Measurements from ENCODE around the gene CEMIP2. TPM values are rescaled to one million over a fixed set of nuclear protein-coding genes. Genes with fewer than 3 reads are reported as not detected.
"Not testable (repeated sequence)": the region's sequence is repeated elsewhere in the genome, so short reads cannot be mapped to it uniquely, and the experiment has no call there.

The CEMIP2 gene
- total RNA-seq, 1 donor from 2014 or later: 111 TPM

DNA sequence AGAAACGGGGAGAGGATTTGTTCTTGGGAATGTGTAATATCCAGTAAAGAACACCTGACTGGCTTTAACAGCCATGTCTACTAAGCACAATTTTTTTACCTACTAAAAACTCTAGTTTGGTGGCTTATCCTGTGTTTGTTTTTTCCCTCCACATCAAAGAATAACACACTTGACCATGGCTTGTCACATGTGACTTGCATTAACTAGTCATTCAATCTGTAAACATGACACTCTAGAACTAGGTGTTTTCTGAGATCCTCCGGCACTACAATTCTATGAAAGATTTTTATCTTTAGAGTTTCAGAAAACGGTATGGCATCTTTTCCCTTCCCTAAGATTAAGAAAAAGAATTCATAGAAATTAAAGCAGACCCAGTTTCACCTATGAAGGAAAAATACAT is 103.7 kb downstream of the CEMIP2 start:
- intact Hi-C loops (cut with DNase I): no loop called here
- ATAC-seq (no peak), DNase-seq (ENCODE audit: low spot score) (no peak)

DNA sequence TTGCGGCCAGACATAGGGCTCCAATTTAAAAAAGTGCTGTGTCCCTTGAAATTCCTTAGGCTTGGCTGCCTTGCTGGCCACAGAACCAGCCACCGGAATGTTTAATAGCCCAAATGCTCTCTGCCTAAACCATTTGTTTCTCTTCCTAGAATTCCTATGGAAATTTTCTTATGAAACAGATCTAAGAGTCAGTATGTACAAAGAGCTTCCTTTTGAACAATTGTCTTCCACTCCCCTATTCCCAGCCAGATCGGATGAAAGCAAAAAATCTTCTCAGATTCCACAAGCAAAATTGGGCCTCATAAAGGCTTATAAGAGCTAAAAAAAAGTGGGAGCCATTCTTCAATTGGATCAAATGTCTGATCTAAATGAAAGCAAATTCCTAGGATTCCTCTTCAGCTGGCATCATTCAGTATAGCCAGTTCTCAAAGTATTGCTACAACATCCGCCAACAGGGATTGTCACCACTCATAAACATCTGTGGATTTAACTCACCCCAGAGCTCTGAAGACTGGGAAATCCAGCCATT is 104.3 kb downstream of the CEMIP2 start:
- no peak for ATAC-seq
- no peak for DNase-seq (ENCODE audit: low spot score)
- intact Hi-C loops (cut with DNase I): no loop called here

DNA sequence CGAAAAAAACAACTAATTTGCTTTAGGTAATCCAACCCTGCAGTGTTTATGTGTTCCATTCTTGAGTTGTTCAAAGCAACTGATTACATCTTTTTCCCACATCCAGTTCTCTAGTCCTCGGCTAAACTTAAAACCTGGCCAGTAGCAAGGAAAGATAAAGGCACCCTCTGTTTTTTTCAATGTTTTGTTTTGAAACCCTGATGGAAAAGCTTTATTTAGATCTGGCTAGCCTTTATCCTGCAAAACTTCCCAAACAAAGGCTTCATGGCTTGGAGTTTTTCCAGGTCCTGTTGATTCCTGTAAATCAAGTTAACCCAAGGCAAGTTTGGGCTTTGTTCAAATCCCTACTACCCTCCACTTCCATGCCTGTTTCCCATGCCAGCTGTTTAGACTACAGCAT is 105.1 kb downstream of the CEMIP2 start:
- ATAC-seq: no peak
- DNase-seq (ENCODE audit: low spot score): no peak
- intact Hi-C loops (cut with DNase I): no loop called here

DNA sequence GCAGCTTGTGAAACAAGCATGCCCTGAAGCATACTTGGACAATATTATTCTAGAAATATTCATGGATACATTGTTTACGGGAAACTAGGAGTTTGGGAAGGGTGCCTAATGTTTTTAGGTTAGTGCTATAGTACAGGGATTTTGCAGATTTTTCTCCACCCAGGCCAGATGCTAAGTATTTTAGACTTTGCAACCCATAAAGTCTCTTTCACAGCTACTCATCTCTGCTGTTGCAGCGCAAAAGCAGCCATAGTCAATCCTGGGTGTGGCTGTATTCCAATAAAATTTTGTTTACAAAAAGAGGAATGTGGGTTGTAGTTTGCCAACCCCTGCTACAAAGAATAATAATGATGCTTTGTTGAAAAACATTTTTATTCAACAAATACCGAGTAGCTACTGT is 106.2 kb downstream of the CEMIP2 start:
- intact Hi-C loops (cut with DNase I): loop anchor here (1.0 kb wide), 1 partner anchor 31 kb away; no protein-coding TSS in a partner anchor
- DNase-seq (ENCODE audit: low spot score): no peak
- ATAC-seq: no peak

DNA sequence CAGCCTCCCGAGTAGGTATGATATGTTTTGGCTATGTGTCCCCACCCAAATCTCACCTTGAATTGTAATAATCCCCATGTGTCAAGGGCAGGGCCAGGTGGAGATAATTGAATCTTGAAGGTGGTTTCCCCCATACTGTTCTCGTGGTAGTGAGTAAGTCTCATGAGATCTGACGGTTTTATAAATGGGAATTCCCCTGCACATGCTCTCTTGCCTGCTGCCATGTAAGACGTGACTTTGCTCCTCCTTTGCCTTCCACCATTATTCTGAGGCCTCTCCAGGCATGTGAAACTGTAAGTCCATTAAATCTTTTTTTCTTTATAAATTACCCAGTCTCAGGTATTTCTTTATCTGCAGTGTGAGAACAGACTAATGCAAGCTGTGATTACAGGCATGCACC is 111.0 kb downstream of the CEMIP2 start:
- DNase-seq (ENCODE audit: low spot score); ATAC-seq; intact Hi-C loops (cut with DNase I): not testable (repeated sequence)

DNA sequence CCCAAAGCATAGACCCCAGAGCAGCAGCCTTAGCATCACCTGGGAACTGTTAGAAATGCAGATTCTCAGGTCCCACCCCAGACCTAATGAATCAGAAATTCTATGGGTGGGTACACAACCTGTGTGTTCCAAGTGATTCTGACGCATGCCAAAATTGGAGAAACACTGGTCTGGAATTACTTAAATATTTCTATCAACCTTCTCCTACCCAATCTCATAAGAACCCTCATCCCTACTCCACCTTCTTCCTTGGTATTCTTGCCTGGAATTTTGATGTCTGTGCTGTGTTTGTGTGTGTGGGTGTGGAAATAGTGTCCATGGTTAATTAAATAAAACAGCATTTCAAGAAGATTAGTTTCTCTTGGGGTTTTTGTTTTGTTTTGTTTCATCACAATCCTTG is 111.8 kb downstream of the CEMIP2 start:
- intact Hi-C loops (cut with DNase I): no loop called here
- ATAC-seq: no peak

DNA sequence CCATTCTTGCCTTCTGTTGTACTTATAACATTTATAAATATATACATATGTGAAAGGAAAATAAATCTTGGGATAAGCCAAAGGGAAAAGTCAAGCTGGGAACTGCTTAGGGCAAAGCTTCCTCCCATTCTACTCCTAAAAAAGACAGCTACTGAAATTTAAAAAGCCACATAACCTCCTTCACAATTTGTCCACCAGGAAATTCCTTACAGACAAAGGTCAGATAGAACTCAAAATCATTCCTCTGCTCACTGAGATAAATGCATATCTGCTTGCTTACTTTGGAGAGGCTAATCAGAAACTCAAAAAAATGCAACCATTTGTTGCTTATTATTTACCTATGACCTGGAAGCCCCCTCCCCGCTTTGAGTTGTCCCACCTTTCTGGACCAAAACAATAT is 112.5 kb downstream of the CEMIP2 start:
- intact Hi-C loops (cut with DNase I): no loop called here
- no peak for ATAC-seq
- no peak for DNase-seq (ENCODE audit: low spot score)

More for the DNA sequence above, 111.8 kb downstream of the CEMIP2 start:
- DNase-seq (ENCODE audit: low spot score): no peak

DNA sequence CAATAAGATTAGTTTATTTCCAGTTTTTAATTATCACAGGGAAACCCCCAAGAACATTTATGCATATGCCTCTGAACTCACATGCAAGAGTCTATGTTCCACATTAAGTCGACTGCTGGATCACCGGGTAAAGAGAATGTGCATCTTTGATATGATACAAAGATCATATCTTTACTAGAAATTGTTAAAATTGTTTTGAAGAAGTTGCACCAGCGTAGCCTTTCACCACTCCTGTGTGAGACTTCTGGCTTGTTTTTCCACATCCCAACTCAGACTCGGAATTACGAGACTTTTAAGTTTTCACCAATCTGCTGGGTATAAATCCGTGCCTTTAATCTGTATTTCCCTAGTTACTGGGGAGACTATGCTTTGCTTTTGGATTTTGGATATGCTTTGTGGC is 113.2 kb downstream of the CEMIP2 start:
- intact Hi-C loops (cut with DNase I): no loop called here
- no peak for DNase-seq (ENCODE audit: low spot score)

DNA sequence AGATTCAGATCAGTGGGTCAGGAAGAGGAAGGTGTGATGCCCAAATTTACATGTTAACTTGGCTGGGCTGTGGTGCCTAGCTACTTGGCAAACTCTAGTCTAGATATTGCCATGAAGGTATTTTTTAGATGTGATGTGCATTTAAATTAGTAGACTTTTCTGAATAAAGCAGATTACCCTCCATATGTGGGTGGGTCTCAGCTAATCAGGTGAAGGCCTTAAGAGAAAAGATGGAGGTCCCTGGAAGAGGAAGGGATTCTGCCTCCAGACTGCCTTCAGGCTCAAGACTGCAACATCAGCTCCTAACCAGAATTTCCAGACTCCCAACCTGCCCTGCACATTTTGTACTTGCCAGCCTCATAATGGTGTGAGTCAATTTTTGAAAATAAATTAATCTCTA is 115.8 kb downstream of the CEMIP2 start:
- DNase-seq (ENCODE audit: low spot score) (no peak), ATAC-seq (no peak)
- intact Hi-C loops (cut with DNase I): no loop called here

More for the DNA sequence above, 113.2 kb downstream of the CEMIP2 start:
- no peak for ATAC-seq

DNA sequence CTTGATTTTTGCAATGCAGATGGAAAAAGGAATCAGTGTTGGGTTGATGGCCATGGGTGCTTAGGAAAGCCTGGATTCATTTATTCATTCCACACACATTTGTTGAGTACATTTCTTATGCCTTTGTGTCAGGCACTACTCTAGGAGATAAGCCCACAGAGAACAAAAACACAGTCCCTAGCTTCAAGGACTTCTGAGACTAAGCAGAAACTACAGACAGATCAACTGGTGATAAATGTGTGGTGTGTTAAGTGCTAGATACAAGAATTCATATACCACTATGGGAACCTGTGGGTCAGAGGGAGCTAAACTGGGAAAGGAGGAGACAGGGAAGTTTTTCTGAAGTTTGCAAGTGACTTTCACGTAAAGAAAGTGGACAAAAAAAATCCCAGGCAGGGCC is 119.9 kb downstream of the CEMIP2 start:
- intact Hi-C loops (cut with DNase I): no loop called here
- DNase-seq (ENCODE audit: low spot score) (no peak), ATAC-seq (no peak)

DNA sequence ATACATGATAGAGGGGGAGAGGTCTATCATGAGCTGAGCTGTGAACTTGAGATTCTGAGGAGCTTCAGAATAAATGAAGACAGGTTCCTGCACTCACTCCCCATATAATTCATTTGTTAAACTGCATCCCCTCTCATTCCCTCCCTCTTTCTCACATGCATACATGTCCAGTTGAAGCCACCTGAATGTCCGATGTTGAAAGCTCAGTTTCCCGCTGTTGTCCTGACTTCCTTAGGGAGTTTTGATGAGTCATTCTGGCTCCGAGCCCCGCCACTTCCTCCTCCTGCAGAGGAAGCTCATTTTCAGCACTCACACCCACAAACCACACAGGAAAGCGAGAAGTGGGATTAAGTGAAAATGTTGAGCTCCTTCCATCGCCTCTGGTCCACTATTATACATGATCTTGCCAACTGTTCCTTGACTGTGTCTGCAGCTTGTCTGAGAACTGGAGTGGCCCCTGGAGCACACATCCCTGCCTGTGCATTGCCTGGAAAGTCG is 121.2 kb downstream of the CEMIP2 start:
- DNase-seq (ENCODE audit: low spot score): peak; percentile 81
- peak; percentile 77 for ATAC-seq
- intact Hi-C loops (cut with DNase I): no loop called here

DNA sequence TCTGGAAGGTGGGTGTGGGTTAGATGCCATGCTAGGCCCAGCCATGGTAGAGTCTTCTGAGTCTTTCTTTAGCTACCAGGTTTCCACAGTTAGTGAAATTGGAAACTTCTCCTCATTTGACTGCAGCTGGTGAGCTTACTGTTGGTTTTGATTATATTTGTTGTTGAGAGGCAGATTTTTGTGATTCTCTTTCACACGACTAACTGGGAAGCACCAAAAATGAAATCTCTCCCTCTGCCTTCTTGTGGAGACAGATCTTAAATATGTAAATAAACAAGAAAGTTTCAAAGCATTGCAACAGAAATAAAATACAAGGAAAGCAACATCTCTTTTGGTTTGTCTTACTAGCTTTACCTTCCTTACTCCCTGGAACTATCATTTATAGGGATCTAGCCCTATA is 122.2 kb downstream of the CEMIP2 start:
- DNase-seq (ENCODE audit: low spot score): no peak
- intact Hi-C loops (cut with DNase I): no loop called here
- ATAC-seq: no peak

DNA sequence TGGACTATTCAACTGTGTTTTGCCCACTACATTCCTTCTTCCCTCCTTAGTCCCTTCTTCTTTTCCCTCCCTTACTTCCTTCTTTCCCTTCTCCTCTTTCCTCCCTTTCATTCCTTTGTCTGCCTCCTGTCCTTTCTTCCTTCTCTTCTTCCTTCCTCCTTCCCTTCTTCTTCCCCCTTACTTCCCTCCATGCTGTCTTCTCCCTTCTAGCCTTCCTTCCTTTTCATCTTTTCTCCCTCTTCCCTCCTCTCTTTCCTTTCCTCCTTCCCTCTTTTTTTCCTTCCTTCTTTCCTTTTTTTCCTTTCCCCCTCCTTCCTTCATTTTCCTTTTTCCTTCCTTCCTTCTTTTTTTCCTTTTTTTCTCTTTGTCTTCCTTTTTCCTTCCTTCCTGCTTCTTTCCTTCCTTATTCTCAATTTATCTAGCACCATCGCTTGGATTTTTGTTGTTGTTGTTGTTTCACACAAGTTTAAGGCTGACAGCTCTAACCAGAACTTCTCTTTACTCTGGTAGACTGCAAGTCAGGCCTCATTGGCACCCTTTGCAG is 123.4 kb downstream of the CEMIP2 start:
- ATAC-seq (no peak), DNase-seq (ENCODE audit: low spot score) (no peak)
- intact Hi-C loops (cut with DNase I): loop anchor here (2.0 kb wide), 1 partner anchor 64 kb away; no protein-coding TSS in a partner anchor

DNA sequence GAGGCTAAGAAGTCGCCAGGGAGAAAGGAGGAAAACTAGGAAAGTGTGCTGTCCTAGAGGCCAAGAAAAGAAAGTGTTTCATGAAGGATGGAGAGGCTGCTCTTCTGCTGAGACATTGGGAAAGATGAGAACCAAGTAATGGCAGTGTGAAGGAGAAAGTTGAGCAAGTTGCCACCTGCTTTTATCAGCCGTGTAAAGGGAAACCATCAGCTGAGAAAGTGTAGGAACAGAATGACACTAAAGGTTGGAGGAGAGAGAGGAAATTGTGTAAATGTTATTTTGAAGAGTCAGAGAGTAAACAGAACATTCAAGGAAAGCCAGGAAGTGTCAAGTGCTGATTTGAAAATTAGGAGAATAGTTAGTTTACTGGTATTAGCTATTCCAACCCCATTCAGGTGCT is 125.0 kb downstream of the CEMIP2 start:
- ATAC-seq: no peak
- intact Hi-C loops (cut with DNase I): no loop called here
- DNase-seq (ENCODE audit: low spot score): no peak

DNA sequence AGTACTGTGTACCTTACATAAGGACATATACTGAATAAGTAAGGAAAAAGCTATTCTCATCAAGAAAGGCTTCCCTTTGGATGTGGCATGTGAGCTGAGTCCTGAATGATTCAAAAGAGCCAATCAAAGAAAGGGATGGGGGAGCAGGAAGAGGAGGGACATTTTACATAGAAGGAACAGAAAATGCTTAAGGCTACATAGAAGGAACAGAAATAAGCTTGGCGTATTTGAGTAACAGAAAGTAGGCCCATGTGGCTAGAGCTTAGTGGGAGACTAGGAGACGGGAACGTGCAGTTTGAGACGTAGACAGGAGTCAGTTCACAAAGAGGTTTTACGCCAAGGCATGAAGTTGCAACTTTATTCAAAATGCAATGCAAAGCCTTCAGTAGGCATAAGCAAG is 126.3 kb downstream of the CEMIP2 start:
- no peak for DNase-seq (ENCODE audit: low spot score)
- ATAC-seq: no peak
- intact Hi-C loops (cut with DNase I): no loop called here

DNA sequence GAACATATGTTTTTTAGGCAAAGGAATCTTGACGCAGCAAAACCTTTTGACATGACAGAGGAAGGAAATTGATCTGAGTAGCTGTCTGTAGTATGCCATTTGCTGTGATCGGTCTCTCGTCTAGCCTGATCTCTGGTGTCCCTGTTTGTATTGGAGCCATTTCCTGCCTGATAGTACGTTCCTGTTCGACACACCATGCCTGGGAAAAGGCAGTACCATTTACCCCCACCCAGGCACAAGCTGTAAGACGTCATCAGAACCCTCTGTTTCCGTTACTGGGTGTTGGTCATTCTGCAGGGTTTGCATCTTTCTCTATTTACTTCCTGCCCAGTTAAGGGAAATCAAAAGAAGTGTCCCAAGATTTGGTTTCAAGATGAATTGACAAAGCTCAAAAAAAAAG is 129.7 kb downstream of the CEMIP2 start:
- intact Hi-C loops (cut with DNase I): no loop called here
- DNase-seq (ENCODE audit: low spot score): no peak
- ATAC-seq: peak; percentile 85

DNA sequence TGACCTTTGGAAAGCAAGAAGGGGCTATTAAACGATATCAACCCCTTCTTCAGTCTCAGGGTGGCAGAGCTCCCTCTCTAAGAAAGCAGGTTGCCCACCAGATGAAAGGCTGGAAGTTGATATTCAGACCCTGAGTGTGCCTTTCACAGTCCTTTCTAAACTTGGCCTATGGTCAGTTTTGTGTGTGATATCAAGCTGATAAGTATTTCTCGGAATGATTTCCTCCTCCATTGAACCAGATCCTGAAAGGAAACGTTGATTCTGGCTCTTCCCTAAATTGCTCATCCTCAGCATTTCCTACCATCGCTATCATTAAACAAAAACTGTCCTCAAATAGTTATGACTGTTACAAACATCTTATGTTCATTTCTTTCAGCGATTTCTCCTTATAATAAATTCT is 130.4 kb downstream of the CEMIP2 start:
- intact Hi-C loops (cut with DNase I): no loop called here
- ATAC-seq (no peak), DNase-seq (ENCODE audit: low spot score) (no peak)

DNA sequence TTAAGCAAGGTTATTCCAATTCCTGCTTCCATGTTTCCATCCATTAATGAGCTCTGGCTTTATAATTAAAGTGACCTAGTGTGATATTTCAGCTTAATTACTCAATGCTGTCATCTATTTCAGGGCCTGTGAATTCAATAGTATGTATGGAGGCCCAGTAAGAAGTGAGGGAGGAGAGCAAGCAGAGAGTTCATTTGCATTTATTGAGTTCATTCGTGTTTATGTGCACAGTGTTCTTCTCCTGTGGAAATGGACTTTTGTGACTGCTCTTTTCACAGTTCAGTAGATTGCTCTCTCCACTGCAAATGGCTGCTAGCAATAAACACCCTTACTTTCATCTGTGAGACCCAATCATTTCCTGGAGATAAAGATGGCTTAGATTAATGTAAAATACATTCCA is 130.9 kb downstream of the CEMIP2 start:
- intact Hi-C loops (cut with DNase I): no loop called here
- DNase-seq (ENCODE audit: low spot score) (no peak), ATAC-seq (no peak)

DNA sequence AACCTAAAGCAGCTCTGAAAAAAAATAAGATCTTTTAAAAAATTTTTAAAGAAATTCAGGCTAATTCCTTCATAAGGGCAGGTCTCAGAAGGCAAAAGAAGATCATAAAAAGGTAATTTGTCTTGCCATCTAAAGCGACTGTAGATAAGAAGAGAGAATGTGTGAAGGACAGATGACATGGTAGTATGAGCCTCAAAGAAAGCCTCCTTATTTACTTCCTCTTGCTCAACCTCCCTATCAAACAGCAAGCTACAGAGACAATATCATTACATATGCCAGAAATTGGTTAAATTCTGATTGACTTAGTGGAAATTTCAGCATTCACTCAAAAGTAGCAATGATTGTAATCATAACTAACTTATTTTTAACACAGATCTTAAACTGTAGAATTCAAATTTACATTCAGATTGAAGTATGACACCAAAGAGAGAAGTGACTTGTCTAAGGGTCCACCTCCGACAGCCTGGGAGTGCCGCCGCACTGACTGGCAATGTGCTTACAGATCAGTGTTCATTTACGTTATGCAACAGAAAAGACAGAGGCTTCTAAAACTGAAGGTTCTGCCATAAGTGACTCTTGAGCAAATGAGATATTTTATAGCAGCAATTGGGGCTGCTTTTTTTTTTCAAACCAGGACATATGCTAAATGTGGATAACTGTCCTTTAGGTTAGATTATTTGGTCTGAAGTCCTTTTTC is 132.0 kb downstream of the CEMIP2 start:
- intact Hi-C loops (cut with DNase I): no loop called here
- no peak for ATAC-seq

DNA sequence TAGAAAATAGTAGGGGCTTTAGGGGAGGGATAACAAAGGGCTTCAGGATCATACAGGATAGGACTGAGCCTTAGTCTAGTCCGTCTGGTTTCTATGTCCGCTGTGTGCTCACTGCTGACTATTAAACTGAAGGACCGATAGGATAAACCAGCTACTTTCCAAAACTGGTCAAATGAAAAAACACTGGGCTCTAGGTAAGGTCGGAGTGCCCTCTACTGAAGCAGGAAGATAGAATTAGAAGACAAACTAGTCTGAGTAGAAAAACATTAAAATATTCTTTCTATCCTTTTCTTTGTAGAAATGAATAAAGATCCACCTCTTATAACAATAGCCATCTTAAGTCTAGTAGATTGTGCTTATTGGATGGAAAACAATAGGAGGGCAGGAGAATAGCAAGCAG is 133.6 kb downstream of the CEMIP2 start:
- ATAC-seq: peak; percentile 43
- intact Hi-C loops (cut with DNase I): no loop called here
- DNase-seq (ENCODE audit: low spot score): no peak

More for the DNA sequence above, 132.0 kb downstream of the CEMIP2 start:
- DNase-seq (ENCODE audit: low spot score): no peak

Data from sciatic nerve (tissue), 2 donors.